GM19351 (cell line): ENCODE data around the gene LRRC75B.
"Not testable (repeated sequence)": the region's sequence is repeated elsewhere in the genome, so short reads cannot be mapped to it uniquely, and the experiment has no call there.

Experiments
- ATAC-seq: cut with Tn5 transposase; IDR thresholded peaks from one replicate; pipeline ENCODE4 v1.9.1; 2021; ENCODE audit warnings: mild to moderate bottlenecking, moderate library complexity; ENCODE audit not compliant: unreplicated experiment

LRRC75B gene

GRCh38 chr22:24602847-24603769 is 10.2 kb upstream of the LRRC75B start, which contains the start of gene GGT1:
TSS of gene GGT1 (plus strand) at chr22:24603193. CDS start at chr22:24611082, 7,889 bp downstream.
- not testable (repeated sequence) for ATAC-seq

DNA sequence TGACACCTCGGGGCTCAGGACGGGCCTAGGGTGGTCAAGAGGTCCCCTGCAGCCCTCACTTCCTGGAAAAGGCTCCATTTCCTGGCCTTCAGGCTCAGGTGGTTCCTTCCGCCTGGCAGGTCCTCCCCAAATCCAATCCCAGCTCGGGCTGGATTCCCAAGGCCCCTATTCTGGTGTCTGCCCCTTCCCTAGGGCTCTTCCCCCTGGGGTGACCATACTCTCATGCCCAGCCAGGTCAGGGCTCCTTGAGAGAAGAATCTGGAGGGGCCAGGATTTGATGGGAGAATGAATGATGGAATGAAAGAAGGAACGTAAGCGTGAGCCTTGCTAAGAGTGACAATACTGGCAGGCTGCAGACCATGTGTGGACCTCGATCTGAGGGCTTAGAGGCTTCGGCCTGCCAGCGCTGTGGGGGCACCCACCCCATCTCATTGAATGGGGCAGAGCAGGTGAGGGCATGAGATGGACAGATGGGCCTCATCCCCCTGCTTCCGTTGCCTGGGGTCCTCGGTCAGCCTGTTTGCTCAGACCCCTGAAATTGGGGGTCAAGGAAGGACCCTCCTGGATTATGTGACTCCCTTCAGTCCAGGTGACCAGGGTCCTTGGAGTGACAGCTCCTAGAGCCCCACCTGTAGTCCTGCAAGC is 9.4 kb upstream of the LRRC75B start:
- not testable (repeated sequence) for ATAC-seq

DNA sequence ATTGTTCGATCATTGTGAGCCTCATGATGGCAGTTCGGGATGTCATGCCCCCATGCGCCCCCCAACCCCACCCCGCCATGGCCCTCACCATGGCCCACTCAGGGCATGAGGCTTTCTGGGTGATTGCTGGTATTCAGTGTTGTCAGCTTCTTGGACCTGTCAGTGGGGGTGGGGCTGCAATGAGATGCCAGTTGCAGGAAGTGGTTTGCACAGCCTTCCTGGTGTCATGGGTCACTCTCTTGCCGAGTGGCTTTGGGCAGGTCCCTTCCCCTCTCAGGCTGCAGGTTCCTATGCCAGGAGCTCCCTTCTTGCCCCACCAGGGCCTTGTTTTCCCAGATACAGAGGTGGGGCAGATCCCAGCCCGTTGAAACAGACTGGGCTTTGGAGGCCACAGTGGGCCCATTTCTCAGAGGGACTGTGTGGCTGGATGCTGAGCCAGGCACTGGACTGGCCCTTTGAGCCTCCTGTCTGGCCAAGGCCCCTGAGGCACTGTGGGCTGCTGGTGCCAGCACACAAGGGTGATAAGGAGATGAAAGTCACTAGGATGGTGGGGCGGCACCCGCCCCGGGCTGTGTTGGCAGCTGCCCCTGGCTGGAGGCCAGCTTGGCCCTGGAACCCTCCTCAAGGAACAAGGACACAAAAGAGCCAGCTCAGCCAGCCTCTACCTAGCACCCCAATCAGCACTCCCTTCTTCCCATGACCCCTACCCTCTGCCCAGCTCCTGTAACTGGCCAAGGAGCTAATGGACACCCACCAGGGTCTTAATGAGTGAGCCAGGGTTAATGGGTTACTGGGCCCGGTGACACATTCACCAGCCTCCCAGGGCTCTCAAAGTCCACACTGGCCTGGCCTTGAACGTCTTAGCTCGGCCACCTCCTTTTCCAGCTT is 8.6 kb upstream of the LRRC75B start:
- ATAC-seq: no peak

DNA sequence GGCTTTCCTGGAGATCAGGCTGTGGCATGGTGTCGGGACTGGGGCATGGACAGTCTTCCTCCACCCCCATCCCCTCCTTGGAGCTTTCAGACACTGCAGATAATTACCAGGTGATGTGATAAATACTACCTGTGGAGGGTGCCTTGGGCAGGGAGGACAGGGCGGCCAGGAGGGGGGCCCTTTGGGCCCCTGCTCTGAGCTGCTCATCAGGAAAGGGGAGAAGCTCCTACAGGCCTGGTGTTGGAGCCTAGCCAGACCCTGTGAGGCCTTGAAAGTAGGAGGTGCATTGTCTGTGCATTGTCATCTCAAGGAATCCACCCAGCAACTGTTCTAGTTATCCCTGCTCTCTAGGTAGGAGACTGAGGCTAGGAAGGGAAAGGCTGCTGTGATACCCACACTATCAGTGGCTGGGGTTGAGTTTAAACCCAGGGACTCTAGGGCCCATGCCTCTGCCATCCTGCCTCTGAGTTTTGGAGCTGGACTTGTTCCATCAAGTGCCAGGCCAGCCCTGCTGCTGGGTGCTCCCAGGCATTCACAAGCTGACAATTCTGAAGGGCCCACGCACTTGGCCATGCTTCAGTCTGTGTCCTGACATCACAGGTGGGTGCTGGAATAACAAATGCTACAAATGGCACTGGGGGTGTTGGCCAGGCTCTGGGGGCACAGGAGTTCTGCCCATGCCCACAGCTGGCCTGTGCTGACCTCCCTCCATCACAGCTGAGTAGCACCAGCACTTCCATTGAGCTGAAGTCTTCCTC is 7.3 kb upstream of the LRRC75B start:
- ATAC-seq: not testable (repeated sequence)

GRCh38 chr22:24599514-24599913 is 6.6 kb upstream of the LRRC75B start:
- no peak for ATAC-seq

DNA sequence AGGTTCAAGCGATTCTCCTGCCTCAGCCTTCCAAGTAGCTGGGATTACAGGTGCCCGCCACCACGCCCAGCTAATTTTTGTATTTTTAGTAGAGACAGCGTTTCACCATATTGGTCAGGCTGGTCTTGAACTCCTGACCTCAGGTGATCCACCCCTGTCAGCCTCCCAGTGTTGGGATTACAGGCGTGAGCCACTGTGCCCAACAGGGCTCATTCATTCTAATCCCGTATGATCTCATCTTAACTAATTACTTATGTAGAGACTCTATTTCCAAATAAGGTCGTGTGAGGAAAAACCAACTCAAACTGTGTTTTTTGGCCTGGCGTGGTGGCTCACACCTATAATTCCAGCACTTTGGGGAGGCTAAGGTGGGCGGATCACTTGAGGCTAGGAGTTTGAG is 4.2 kb upstream of the LRRC75B start:
- ATAC-seq: not testable (repeated sequence)

GRCh38 chr22:24595863-24596262 is 3.0 kb upstream of the LRRC75B start:
- no peak for ATAC-seq

DNA sequence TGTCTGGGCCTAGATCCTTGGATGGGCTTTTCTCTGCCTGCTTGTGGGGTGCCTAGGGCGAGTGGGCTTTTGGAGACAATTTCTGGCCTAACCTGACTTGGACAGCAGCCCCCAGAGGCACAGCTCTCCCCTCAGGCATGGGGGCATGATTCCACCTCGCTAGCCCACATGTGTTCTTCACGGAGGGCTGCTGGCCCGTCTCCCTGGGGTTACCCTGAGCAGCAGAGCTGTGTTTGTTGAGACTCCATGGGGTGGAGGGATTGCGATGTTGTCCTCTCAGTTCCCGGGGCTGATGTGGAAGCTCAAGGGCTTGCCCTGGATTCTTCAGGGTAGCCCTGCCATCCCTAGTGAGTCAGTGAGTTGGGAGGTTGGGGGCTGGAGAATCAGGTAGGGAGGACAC is 2.4 kb upstream of the LRRC75B start:
- no peak for ATAC-seq

DNA sequence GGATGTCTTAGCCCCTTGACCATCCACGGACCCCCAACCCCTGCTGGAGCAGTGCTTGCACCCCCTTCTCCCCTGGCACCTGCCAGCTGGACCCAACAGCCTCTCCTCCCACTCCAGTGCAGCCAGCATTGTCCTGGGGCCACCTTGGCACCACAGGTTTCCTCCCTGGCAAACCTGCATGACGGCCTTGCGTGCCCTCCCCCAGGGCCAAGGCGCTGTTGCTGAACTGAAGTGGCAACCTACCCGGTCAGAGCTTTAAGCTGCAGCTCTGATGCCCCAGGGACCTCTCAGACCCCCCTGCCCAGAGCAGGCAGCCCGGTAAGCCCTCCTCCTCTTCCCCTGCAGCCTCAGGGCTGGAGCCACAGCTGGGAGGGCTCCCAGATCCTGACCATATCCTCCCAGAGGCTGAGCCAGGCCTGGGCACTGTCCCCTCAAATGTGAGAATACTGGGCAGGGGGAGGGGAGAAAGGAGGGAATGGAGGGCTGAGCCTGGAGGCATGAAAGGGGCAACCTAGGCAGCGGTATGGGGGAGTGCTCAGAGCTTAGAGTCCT is 1.8 kb upstream of the LRRC75B start:
- no peak for ATAC-seq

DNA sequence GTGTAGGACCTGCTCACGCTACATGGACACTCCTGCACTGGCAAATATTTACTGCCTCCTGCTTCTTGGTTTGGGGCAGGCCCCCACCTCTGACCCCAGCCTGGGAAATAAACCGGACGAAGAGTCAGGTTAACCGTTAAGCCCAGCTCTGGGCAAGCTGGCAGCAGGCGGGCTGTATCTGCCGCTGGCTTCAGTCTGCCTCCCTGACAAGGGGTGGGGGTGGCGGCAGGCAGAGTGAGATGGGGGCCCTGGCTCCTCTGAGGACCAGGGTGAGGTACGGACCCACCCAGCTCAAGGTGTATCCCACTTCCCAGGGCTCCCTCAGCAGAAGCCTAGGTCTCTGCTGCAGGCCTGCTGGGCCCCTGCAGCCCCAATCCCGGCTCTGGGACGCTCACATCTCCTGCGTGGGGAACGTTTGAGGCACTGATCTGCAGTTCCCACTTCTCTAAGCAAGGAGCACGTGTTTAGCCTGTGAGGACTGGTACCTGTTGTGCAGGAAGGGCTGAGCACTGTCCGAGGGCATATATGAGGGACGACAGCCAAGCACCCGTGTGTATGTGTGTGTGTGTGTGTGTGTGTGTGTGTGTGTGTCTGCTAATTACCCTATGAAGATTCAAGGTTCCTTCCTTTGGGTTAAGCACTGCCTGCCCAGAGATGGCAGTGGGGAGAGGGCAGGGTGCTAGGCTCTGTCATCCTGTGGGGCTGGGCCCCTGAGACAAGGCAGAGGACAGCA is 1.1 kb upstream of the LRRC75B start:
- no peak for ATAC-seq

- ATAC-seq: not testable (repeated sequence)
Measured at GRCh38 chr22:24593559-24593835, 624 bp upstream of the LRRC75B start.

DNA sequence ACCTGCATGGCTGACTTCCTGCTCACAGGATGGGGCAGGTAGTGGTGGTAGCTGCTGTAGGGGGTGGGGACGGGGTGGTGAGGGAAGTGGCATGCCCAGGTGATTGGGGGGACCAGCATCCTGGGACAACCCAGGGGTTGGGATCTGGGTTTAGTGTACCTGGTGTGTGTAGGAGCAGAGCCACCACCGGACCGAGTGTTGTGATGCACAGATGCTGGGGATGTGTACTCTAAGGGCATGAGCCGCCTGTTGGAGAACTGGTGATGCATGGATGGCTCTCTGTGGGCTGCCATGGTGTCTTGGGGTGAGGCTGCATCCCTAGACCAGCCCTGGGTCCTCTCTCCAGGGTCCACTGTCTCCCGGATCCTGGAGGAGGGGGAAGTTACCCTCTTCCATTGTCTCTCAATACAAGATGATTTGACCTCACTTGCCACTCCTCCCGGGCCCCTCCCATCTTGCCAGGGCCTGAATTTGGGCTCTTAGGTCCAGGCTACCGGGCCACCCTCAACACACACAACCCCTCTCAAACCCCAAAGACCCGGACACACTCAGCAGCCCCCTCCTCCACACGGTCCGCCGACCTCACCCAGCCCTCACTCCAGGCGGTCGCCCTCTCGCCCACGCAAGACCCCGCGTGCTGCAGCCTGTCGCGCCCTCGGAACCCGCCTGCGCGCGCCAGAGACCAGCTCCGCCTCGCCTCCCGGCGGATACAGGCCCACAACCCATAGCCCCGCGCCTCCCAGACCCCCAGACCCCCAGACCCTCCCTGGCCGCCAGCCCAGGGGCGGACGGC is 619 bp downstream of the LRRC75B start:
- ATAC-seq: peak; percentile 27

GRCh38 chr22:24591286-24591830 is 1.5 kb downstream of the LRRC75B start:
- no peak for ATAC-seq

- ATAC-seq: no peak
Measured at GRCh38 chr22:24590596-24591173, 2.2 kb downstream of the LRRC75B start.

- ATAC-seq: no peak
Measured at GRCh38 chr22:24589518-24590030, 3.3 kb downstream of the LRRC75B start.

- ATAC-seq: no peak
Measured at GRCh38 chr22:24588757-24589481, 4.0 kb downstream of the LRRC75B start.

DNA sequence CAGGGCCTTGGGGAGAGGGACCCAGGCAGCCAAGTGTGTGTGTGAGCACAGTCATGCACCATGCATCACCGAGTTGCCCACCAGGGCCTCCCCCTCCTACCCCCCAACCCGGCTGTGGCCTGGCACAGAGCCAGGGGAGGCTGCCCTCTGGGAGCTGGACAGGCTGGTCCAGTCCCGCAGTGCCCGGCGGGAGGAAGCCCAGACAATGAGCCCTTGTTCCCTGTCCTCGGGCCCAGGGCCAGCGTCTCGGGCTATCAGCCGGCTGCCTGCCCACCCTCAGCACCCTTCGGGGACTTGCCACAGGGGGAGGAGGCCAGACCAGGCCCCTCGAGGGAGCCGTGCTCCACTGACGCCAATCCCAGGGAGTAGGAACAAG is 4.5 kb downstream of the LRRC75B start:
- no peak for ATAC-seq
